ENCODE measurements around the gene TMED9.
"Not testable (repeated sequence)": the region's sequence is repeated elsewhere in the genome, so short reads cannot be mapped to it uniquely, and the experiment has no call there.

TMED9 gene

DNA sequence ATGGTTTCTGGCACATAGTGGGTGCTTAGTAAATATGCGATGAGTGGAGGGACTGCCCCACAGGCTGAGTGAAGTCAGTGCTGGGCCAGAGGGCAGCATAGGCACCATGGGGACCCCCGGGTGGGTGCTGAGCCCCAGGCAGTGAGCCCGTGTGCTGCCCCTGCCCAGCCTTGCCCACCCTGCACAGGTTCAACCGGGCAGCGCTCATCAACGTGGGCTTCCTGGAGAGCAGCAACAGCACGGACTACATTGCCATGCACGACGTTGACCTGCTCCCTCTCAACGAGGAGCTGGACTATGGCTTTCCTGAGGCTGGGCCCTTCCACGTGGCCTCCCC lies 15.1 kb downstream of the TMED9 start:
- DNase-seq, result no peak

GRCh38 chr5:177607452-177608192 lies 15.6 kb downstream of the TMED9 start:
- DNase-seq, result peak; percentile 72 to 74

DNA sequence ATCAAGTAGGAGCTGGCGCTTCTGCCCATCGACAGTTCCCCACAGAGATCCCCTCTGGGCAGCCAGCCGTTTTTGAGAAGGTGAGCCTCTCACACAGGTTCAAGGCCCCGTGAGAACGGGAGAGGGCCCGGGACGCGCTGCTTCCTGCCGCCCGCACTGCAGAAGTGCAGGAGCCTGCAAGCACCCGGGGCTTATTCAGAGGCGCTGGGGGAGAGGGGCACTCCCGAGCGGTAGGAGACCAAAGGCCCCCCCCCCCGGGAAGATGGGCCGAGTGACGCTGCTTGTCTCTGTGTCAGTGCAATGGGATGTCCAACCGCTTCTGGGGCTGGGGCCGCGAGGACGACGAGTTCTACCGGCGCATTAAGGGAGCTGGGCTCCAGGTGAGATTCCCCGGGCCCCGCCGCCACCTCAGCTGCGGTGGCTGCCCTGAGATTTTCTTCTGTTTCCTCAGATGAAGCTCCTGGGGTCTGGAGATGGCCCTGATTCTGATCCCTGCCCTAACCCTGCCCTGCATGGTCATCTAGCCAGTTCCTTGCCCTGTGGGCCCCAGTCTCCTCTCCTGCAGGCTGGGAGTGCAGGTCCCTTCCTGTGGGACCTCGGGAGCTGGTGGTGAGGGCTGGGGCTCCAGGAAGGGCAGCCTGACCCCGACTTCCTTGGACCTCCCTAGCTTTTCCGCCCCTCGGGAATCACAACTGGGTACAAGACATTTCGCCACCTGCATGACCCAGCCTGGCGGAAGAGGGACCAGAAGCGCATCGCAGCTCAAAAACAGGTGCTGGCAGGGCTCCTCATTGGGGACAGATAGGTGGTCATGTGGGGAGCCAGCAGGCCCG lies 16.5 kb downstream of the TMED9 start:
- no peak for DNase-seq

- DNase-seq, result no peak
Observed at GRCh38 chr5:177609076-177610059, 17.4 kb downstream of the TMED9 start.

GRCh38 chr5:177610131-177610769 lies 18.2 kb downstream of the TMED9 start:
- no peak for DNase-seq

GRCh38 chr5:177610770-177611445 lies 18.9 kb downstream of the TMED9 start:
- DNase-seq, result no peak

- no peak for DNase-seq
Observed at GRCh38 chr5:177611446-177612214, 19.6 kb downstream of the TMED9 start.

DNA sequence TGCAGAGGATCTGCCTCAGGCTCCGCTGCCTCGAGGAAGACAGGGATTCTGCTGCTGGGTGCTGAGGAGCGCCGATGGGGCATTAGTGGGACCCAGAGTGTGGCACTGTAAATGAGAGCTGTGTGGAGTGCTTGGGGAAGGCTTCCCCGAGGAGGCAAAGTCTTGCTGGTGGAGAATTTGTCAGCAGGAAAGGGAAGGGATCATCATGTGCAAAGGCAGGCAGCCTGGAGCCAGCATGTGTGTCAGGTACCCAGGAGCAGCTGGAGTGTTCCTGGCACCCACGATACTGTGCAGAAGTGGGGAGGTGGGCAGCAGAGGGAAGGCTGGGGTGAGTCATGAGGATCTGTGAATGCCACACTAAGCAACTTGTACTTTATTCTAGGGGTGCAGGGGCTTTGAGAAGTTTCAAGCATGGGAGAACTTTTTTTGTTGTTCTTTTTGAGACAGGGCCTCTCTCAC lies 20.2 kb downstream of the TMED9 start:
- DNase-seq, result no peak

- DNase-seq, result no peak
Observed at GRCh38 chr5:177620560-177620959, 28.6 kb downstream of the TMED9 start.

DNA sequence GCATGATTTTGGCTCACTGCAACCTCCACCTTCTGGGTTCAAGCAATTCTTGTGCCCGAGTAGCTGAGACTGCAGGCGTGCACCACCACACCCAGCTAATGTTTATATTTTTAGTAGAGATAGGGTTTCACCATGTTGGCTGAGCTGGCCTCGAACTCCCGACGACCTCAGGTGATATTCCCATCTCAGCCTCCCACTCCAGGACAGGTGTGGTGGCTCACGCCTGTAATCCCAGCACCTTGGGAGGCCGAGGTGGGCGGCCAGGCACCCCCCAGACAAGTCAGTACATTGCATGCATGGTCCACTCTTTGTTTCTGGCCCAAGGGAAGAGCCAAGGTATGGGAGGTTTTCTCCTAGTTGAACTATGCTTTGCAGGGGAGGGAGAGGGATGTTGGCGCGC lies 32.2 kb downstream of the TMED9 start:
- DNase-seq, result not testable (repeated sequence)

- DNase-seq, result not testable (repeated sequence)
Observed at GRCh38 chr5:177630186-177630585, 38.2 kb downstream of the TMED9 start.

- not testable (repeated sequence) for DNase-seq
Observed at GRCh38 chr5:177634912-177635311, 42.9 kb downstream of the TMED9 start.

DNA sequence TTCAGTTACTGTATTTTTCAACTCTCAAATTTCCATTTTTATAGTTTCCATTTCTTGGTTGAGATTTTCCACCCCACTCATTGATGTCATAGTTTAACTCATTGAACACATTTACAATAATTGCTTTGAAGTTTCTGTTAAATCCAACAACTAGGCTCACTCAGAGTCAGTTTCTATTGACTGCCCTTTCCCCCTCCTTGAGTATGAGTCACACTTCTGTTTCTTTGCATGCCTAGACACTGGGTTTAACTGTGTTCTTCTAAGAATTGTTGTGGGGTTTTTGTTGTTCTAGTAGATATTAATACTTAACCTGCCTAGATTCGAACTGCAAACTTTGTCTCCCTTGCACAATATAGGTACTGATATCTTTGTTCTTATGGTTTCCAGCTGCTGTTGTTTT lies 53.5 kb downstream of the TMED9 start:
- not testable (repeated sequence) for DNase-seq

All from activated CD4-positive, alpha-beta T cell treated with anti-CD3 and anti-CD28 coated beads, Interleukin-2, amount 50 U/mL, for 48 hours (primary cell).